GM12874 (cell line): ENCODE data around the gene SYNGR2.

Experiments
- CTCF ChIP-seq: IDR thresholded peaks from 2 replicates; pipeline ENCODE4 v1.5.1; 2011; ENCODE audit warnings: low read depth, mild to moderate bottlenecking, control low read depth, low read length, moderate library complexity; ENCODE audit not compliant: insufficient read depth

SYNGR2 gene

GRCh38 chr17:78148286-78149016 is 19.9 kb upstream of the SYNGR2 start:
- no peak for TF ChIP-seq CTCF

GRCh38 chr17:78151514-78152008 is 16.8 kb upstream of the SYNGR2 start:
- no peak for TF ChIP-seq CTCF

GRCh38 chr17:78154903-78155811 is 13.2 kb upstream of the SYNGR2 start:
- no peak for TF ChIP-seq CTCF

- no peak for TF ChIP-seq CTCF
Measured at GRCh38 chr17:78159575-78160158, 8.7 kb upstream of the SYNGR2 start.

GRCh38 chr17:78163881-78164747 is 4.3 kb upstream of the SYNGR2 start:
- TF ChIP-seq CTCF, result no peak

GRCh38 chr17:78164748-78165607 is 3.4 kb upstream of the SYNGR2 start:
- no peak for TF ChIP-seq CTCF
